Adrenal gland (tissue), 12 donors: ENCODE results near the gene CIRBP. TPM values are rescaled to one million over a fixed set of nuclear protein-coding genes. Genes with fewer than 3 reads are reported as not detected.

Experiments used
- DNase-seq, 7 donors: peaks; one replicate each; pipeline ENCODE4 v3.0.0-alpha.2; 2019 to 2020
- H3K27ac ChIP-seq, 5 donors: fragments of 200-600 bp; sonication (generic) in 4 of 5; 1 replicate in 3 of 5; 2 replicates in 2 of 5; pipeline versions ENCODE4 v1.5.1 to v1.8.0; 2016 to 2020; ENCODE audit warnings: mild to moderate bottlenecking in 1 of 5
- H3K27me3 ChIP-seq: fragments of 200-600 bp; 2 replicates; pipeline ENCODE4 v1.8.0; 2021
- H3K36me3 ChIP-seq, 2 donors: fragments of 200-600 bp; replicated peaks in 1 of 2; 1 replicate in 1 of 2; 2 replicates in 1 of 2; pipeline versions ENCODE4 v1.5.1 to v1.8.0; 2018 to 2022
- H3K4me1 ChIP-seq, 2 donors: fragments of 200-600 bp; replicated peaks in 1 of 2; 1 replicate in 1 of 2; 2 replicates in 1 of 2; pipeline versions ENCODE4 v1.5.1 to v1.8.0; 2018 to 2021
- H3K4me3 ChIP-seq, 4 donors: fragments of 200-600 bp; sonication (generic) in 3 of 4; one replicate each; pipeline ENCODE4 v1.5.1; 2016 to 2018
- H3K9me3 ChIP-seq, 3 donors: fragments of 200-600 bp; sonication (generic) in 1 of 3; replicated peaks in 1 of 3; 1 replicate in 2 of 3; 2 replicates in 1 of 3; pipeline versions ENCODE4 v1.5.1 to v1.8.0; 2016 to 2021
- CTCF ChIP-seq, 6 experiments: fragments of 450-650 bp in 4 of 6; fragments of 200-600 bp in 2 of 6; sonication (generic) in 1 of 6; IDR thresholded peaks; 1 replicate in 5 of 6; 2 replicates in 1 of 6; pipeline versions ENCODE4 v1.5.1 to v1.8.0; 2016 to 2021; ENCODE audit warnings: antibody characterized with exemption in 6 of 6, mild to moderate bottlenecking in 2 of 6, moderate library complexity in 1 of 6
- POLR2A ChIP-seq, 2 donors: fragments of 450-650 bp; IDR thresholded peaks; one replicate each; pipeline ENCODE4 v1.6.1; 2017; ENCODE audit warnings: antibody characterized with exemption in 2 of 2, mild to moderate bottlenecking in 2 of 2, moderate library complexity in 1 of 2
- WGBS, 4 donors: extraction: QIAGEN DNeasy Blood & Tissue Kit in 2 of 4; methylation state at CpG; one replicate each; pipeline versions ENCODE4 v1.1.5 to v1.1.7; 2013 to 2017; 5-methylcytosine and 5-hydroxymethylcytosine counted together
- intact Hi-C, 2 donors: fragments of 100-400 bp; cut with DNase I; formaldehyde crosslinking; loops; one replicate each; pipeline versions ENCODE4 v1.14.1 to v1.15.0; 2022 to 2023
- polyA plus RNA-seq, 3 donors: library from polyadenylated mRNA; stranded (reverse); fragments of 200-250 nt in 2 of 3; fragments of 350-450 nt in 1 of 3; fragmentation: Illumina TruSeq in 1 of 3; extraction: RNeasy Lipid Tissue Mini Kit (QIAGEN cat#74804) in 1 of 3; gene quantifications; one replicate each; pipeline ENCODE4 v1.2.3, GENCODE V29; 2013 to 2014
- total RNA-seq, 9 donors: library from RNA; depleted of rRNA in 4 of 9; stranded (reverse); fragments of >200 nt in 4 of 9; fragments of 120-200 nt in 1 of 9; fragmentation: NEBNext Ultra II Directional in 1 of 9; extraction: Animal tissue kit (Norgen Biotek cat#: 25700) in 1 of 9; gene quantifications; one replicate each; pipeline versions ENCODE4 v1.1.0 to v1.2.4, GENCODE V29; 2013 to 2023
- donor health status: healthy with polysubstance abuse.
- donor health status: Bipolar disorder and iron deficiency.
- donor health status: DM: yes; HTN: yes; CAD: no.
- donor health status: DM: no; HTN: no; CAD: no.
- donor health status: DM: no; HTN: no; CAD: no.
- donor health status: DM: yes; HTN: yes; CAD: no.

The CIRBP gene
- total and polyA plus RNA-seq, 12 donors = 317 to 1,164 (median 685) TPM

GRCh38 chr19:1230783-1231489 is 38.2 kb upstream of the CIRBP start:
- WGBS, 4 donors = 80 to 85% (median 84%) methylated on average over 10 to 38 of the region's 38 CpGs; no CpG with 5 or more reads in 1 of the 4 donors
- intact Hi-C loops = no loop called here
- Histone ChIP-seq H3K9me3 (no peaks in the 10 kb centered on the region), H3K27ac (no peak overlapping the region), H3K36me3 (peaks cover 0 to 24% of the 10 kb centered on the region in 2 donors), H3K27me3 (no peaks in the 10 kb centered on the region), H3K4me3 (no peak overlapping the region), H3K4me1 (peaks cover 16 to 23% of the 10 kb centered on the region in 2 donors)
- no peak for TF ChIP-seq POLR2A (IDR thresholded peaks at IDR 0.05)
- TF ChIP-seq CTCF (IDR thresholded peaks at IDR 0.05) = no peak
- DNase-seq = no peak

GRCh38 chr19:1231729-1232637 is 37.1 kb upstream of the CIRBP start:
- intact Hi-C loops = no loop called here
- no peak overlapping the region for H3K4me3 ChIP-seq
- TF ChIP-seq CTCF (IDR thresholded peaks at IDR 0.05) (no peak), POLR2A (IDR thresholded peaks at IDR 0.05) (no peak)
- no peak for DNase-seq
- peaks cover 19 to 25% of the 10 kb centered on the region in 2 donors for H3K4me1 ChIP-seq
- H3K27me3 ChIP-seq = no peaks in the 10 kb centered on the region
- WGBS, 4 donors = 75 to 80% (median 78%) methylated on average over 13 to 15 of the region's 15 CpGs
- H3K36me3 ChIP-seq = peaks cover 0 to 13% of the 10 kb centered on the region in 2 donors
- peak overlapping the region in 4 of 5 donors; percentile 57 to 79 (median 72) for H3K27ac ChIP-seq
- H3K9me3 ChIP-seq = no peaks in the 10 kb centered on the region

GRCh38 chr19:1232652-1233072 is 36.5 kb upstream of the CIRBP start:
- H3K27ac ChIP-seq = peak overlapping the region in 4 of 5 donors; percentile 57 to 79 (median 72)
- 9 to 38% (median 16%) methylated on average over 6 to 15 of the region's 15 CpGs; no CpG with 5 or more reads in 1 of the 4 donors for WGBS, 4 donors
- peaks cover 0 to 6% of the 10 kb centered on the region in 2 donors for H3K36me3 ChIP-seq
- intact Hi-C loops = no loop called here
- H3K9me3 ChIP-seq = no peaks in the 10 kb centered on the region
- H3K4me1 ChIP-seq = peaks cover 24 to 30% of the 10 kb centered on the region in 2 donors
- H3K4me3 ChIP-seq = no peak overlapping the region
- TF ChIP-seq POLR2A (IDR thresholded peaks at IDR 0.05) = no peak
- TF ChIP-seq CTCF (IDR thresholded peaks at IDR 0.05) = no peak
- DNase-seq = peak; percentile 78 to 90 (median 84)
- H3K27me3 ChIP-seq = no peaks in the 10 kb centered on the region

GRCh38 chr19:1233115-1233667 is 35.9 kb upstream of the CIRBP start:
- H3K27ac ChIP-seq = peak overlapping the region in 4 of 5 donors; percentile 4 to 79 (median 72)

More at GRCh38 chr19:1233115-1233667, 35.9 kb upstream of the CIRBP start:
- H3K27me3 ChIP-seq = no peaks in the 10 kb centered on the region
- DNase-seq = peak in 1 of 7 donors; percentile 55
- WGBS, 4 donors = 40 to 53% (median 44%) methylated on average over 9 to 24 of the region's 24 CpGs; no CpG with 5 or more reads in 1 of the 4 donors
- intact Hi-C loops = no loop called here
- H3K4me3 ChIP-seq = no peak overlapping the region
- H3K9me3 ChIP-seq = no peaks in the 10 kb centered on the region
- H3K4me1 ChIP-seq = peaks cover 24 to 32% of the 10 kb centered on the region in 2 donors
- TF ChIP-seq CTCF (IDR thresholded peaks at IDR 0.05) (no peak), POLR2A (IDR thresholded peaks at IDR 0.05) (no peak)
- peaks cover 0 to 1% of the 10 kb centered on the region in 2 donors for H3K36me3 ChIP-seq
